ENCODE data around the gene SCAMP1. TPM values are rescaled to one million over a fixed set of nuclear protein-coding genes. Genes with fewer than 3 reads are reported as not detected.
"Not testable (repeated sequence)": the region's sequence is repeated elsewhere in the genome, so short reads cannot be mapped to it uniquely, and the experiment has no call there.

The SCAMP1 gene
- total RNA-seq, 1 donor from 2014 or later, result 23.9 TPM

DNA sequence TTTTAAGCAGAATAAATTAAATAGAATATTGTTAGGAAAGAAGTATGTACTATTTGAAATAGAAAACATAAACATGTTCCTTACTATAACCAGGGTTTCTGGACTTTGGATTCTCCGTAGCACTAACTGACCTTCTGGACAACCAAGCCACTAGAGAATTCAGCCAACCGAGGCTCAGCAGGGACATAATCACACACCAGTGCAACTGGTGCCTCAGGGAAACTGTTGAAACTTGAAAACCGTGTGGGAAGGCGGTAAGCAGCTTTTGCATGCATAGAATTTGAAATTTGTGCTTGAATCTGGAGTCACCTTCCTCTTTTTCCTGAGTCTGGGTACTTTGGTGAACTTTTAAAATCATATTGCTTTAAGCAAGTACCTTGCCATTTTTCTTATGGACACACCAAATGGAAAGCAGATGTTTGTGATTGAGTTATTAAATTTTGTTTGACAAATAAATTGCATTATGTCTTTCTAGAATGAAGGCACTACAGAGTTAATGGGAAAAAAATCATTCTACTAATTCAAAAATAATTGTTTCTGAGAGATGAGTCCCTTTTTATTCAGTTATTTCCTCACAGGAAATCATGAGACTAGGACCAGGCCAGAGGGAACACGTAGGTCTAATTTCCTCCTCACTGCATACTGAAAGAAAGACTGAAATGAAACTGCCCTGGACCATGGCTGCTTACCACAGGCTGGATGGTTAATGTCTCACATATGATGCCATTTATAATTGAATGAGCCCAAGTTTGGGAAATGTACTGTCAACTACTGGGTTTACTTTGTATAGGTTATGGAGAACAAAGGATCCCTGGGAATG lies 20.6 kb upstream of the SCAMP1 start:
- no peak for DNase-seq (ENCODE audit: low read depth)
- H3K4me3 ChIP-seq (ENCODE audit: low read depth, low read length), result no peak overlapping the region
- TF ChIP-seq, protein P1, sequence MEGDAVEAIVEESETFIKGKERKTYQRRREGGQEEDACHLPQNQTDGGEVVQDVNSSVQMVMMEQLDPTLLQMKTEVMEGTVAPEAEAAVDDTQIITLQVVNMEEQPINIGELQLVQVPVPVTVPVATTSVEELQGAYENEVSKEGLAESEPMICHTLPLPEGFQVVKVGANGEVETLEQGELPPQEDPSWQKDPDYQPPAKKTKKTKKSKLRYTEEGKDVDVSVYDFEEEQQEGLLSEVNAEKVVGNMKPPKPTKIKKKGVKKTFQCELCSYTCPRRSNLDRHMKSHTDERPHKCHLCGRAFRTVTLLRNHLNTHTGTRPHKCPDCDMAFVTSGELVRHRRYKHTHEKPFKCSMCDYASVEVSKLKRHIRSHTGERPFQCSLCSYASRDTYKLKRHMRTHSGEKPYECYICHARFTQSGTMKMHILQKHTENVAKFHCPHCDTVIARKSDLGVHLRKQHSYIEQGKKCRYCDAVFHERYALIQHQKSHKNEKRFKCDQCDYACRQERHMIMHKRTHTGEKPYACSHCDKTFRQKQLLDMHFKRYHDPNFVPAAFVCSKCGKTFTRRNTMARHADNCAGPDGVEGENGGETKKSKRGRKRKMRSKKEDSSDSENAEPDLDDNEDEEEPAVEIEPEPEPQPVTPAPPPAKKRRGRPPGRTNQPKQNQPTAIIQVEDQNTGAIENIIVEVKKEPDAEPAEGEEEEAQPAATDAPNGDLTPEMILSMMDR (conservative IDR thresholded peaks at IDR 0.05; ENCODE audit: low read depth, low read length), result no peak

- TF ChIP-seq, protein P1 (conservative IDR thresholded peaks at IDR 0.05; ENCODE audit: low read depth, low read length), result no peak
- DNase-seq (ENCODE audit: low read depth), result no peak
- no peak overlapping the region for H3K4me3 ChIP-seq (ENCODE audit: low read depth, low read length)
Observed at GRCh38 chr5:78341440-78341839, 19.0 kb upstream of the SCAMP1 start.

GRCh38 chr5:78345485-78345884 lies 14.9 kb upstream of the SCAMP1 start:
- no peak for DNase-seq (ENCODE audit: low read depth)
- TF ChIP-seq, protein P1 (conservative IDR thresholded peaks at IDR 0.05; ENCODE audit: low read depth, low read length), result no peak
- H3K4me3 ChIP-seq (ENCODE audit: low read depth, low read length), result no peak overlapping the region

- no peak overlapping the region for H3K4me3 ChIP-seq (ENCODE audit: low read depth, low read length)
- DNase-seq (ENCODE audit: low read depth), result no peak
- TF ChIP-seq, protein P1 (conservative IDR thresholded peaks at IDR 0.05; ENCODE audit: low read depth, low read length), result no peak
Observed at GRCh38 chr5:78353520-78353919, 6.9 kb upstream of the SCAMP1 start.

DNA sequence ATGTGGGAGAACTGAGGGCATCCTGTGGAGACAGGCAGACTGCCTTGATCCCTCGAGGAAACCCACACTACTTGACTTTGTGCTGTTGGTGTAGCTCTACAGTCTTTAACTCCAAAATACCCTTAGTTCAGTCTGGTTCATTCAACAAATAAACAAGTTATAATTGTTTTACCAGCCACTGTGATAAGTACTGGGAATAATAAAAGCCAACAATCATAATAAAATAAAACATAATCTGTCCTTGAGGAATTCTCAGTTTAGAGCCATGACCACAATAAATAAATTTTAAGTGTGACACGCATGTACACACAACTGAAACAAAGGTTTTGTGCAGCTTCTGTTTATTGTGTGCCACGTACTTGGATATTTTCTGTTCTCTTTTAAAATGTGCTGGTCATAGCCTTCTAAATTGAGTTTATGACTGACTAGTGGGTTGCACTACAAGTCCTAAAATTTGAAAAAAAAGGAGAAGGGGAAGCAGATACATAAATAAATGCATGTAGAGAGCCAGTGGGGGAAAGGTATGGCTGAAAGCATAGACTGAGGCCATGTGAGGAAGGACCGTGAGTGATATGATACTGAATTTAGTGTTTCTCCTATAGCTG lies 6.2 kb upstream of the SCAMP1 start:
- no peak for DNase-seq (ENCODE audit: low read depth)
- no peak overlapping the region for H3K4me3 ChIP-seq (ENCODE audit: low read depth, low read length)
- TF ChIP-seq, protein P1 (conservative IDR thresholded peaks at IDR 0.05; ENCODE audit: low read depth, low read length), result no peak

DNA sequence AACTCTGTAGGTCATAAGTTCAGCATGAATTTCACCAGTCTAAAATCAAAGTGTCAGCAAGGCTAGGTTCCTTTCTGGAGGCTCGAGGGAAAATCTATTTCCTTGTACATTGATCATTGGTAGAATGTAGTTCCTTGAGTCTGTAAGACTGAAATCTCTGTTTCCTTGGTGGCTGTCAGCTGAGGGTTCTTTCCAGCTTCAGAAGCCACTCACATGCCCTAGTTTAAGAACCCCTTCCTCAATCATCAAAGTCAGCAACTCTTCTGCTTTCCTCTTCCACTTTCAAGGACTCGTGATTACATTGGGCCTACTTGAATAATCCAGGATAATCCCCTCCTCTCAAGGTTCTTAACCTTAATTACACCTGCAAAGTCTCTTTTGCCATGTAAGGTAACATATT lies 4.9 kb upstream of the SCAMP1 start:
- no peak for DNase-seq (ENCODE audit: low read depth)
- TF ChIP-seq, protein P1 (conservative IDR thresholded peaks at IDR 0.05; ENCODE audit: low read depth, low read length), result no peak
- H3K4me3 ChIP-seq (ENCODE audit: low read depth, low read length), result no peak overlapping the region

DNA sequence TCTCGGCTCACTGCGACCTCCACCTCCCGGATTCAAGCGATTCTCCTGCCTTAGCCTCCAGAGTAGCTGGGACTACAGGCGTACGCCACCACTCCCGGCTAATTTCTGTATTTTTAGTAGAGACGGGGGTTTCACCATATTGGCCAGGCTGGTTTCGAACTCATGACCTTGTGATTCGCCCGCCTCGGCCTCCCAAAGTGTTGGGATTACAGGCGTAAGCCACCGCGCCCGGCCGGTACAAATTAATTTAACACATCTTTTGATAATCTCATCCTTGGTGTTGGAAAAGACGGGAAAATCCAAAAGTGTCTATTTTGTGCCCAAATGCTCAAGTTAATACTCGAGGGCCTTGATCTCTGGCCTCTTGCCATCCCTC lies 974 bp upstream of the SCAMP1 start:
- peak overlapping the region; percentile 83 for H3K4me3 ChIP-seq (ENCODE audit: low read depth, low read length)
- DNase-seq (ENCODE audit: low read depth), result not testable (repeated sequence)
